ENCODE results near the gene CHRNA4.

Gene CHRNA4

DNA sequence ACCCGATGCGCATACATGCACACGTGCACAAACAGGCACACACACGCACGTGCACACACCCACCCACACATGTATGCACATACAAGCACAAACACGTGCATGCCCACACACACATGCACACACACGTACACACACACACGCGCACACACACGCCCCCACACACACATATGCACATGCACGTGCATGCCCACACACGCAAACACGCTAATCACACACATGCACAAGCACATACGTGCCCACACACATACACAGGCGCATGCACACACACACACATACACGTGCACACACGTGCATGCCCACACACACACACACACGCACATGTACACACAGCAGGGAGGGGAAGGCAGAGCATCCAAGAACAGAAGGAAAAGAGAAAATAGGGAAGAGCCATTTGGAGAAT lies 26.8 kb upstream of the CHRNA4 start:
- no peak for DNase-seq (ENCODE audit: low read depth)
- TF ChIP-seq, protein P1, sequence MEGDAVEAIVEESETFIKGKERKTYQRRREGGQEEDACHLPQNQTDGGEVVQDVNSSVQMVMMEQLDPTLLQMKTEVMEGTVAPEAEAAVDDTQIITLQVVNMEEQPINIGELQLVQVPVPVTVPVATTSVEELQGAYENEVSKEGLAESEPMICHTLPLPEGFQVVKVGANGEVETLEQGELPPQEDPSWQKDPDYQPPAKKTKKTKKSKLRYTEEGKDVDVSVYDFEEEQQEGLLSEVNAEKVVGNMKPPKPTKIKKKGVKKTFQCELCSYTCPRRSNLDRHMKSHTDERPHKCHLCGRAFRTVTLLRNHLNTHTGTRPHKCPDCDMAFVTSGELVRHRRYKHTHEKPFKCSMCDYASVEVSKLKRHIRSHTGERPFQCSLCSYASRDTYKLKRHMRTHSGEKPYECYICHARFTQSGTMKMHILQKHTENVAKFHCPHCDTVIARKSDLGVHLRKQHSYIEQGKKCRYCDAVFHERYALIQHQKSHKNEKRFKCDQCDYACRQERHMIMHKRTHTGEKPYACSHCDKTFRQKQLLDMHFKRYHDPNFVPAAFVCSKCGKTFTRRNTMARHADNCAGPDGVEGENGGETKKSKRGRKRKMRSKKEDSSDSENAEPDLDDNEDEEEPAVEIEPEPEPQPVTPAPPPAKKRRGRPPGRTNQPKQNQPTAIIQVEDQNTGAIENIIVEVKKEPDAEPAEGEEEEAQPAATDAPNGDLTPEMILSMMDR (IDR thresholded peaks at IDR 0.05; ENCODE audit: control insufficient read depth, extremely low read depth, insufficient read depth), result no peak
- no peak overlapping the region for H3K4me3 ChIP-seq (ENCODE audit: low read depth, low read length)

DNA sequence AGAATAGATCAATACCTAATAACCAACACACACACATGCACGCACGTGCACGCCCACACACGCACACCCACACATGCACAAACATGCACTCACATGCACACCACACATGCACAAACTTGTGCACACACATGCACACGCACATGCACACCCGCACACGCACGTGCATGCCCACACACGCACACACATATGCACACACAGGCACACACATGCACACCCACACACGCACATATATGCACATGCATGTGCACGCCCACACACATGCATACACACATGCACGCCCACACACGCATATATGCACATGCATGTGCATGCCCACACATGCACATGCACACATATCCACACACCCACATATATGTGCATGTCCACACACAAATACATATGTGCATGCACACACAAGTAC lies 26.2 kb upstream of the CHRNA4 start:
- no peak for DNase-seq (ENCODE audit: low read depth)
- H3K4me3 ChIP-seq (ENCODE audit: low read depth, low read length), result no peak overlapping the region
- TF ChIP-seq, protein P1 (IDR thresholded peaks at IDR 0.05; ENCODE audit: control insufficient read depth, extremely low read depth, insufficient read depth), result no peak

DNA sequence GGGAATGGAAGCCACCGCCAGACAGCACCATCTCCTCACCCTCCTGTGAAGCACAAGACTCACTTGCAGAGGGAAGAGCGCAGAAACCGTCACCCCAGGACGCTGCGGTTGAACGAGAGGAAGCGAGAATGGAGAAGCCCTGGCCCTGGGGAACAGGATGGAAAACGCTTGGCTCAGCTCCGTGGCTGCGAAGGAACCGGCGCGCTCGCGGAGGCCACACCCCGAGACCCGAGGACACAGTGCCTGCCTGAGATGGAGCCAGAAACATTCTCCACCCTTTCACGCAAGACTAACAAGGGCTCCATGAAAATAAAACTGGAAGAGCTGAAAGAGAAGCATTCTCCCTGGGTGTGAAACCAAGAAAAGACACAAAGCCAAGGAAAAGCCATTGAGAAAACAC lies 25.3 kb upstream of the CHRNA4 start:
- no peak for DNase-seq (ENCODE audit: low read depth)
- TF ChIP-seq, protein P1 (IDR thresholded peaks at IDR 0.05; ENCODE audit: control insufficient read depth, extremely low read depth, insufficient read depth), result no peak
- no peak overlapping the region for H3K4me3 ChIP-seq (ENCODE audit: low read depth, low read length)

DNA sequence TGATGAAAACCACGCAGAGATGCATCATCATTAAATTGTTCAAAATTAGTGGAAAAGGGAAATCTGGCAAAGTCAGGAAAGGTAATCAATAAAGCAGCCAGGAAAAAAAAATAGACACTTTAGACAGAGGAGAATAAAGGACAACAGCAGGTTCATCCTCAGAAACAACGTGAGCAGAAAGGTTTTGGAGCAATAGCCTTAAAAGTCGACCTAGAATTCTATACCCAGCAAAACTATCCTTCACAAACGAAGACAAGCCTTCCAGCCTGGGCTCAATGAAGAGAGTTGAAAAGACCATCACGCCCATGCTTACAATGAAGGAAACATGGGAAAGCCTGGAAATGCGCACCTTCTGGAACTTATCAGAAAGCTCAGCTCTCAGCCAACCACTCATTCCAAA lies 24.7 kb upstream of the CHRNA4 start:
- H3K4me3 ChIP-seq (ENCODE audit: low read depth, low read length), result no peak overlapping the region
- DNase-seq (ENCODE audit: low read depth), result no peak
- TF ChIP-seq, protein P1 (IDR thresholded peaks at IDR 0.05; ENCODE audit: control insufficient read depth, extremely low read depth, insufficient read depth), result no peak

DNA sequence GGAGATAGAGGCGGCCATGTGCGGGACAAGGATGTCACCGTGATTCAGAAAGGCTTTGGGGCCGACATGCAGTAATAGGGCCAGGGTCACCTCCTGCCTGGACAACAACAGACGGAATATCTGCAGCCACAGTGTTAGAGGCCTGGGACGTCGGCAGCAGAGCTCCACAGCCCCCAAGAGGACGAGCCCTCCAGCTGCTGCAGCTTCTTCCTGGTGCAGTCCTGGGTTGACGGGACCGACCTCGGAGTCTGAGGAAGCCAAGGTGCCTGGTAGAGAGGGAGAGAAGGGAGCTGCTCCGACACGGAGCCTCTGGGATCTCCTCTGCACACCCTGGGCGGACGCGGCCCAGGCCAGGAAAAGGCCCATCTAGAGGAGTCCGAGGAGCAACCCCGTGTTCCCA lies 23.2 kb upstream of the CHRNA4 start:
- TF ChIP-seq, protein P1 (IDR thresholded peaks at IDR 0.05; ENCODE audit: control insufficient read depth, extremely low read depth, insufficient read depth), result no peak
- H3K4me3 ChIP-seq (ENCODE audit: low read depth, low read length), result no peak overlapping the region
- DNase-seq (ENCODE audit: low read depth), result no peak

DNA sequence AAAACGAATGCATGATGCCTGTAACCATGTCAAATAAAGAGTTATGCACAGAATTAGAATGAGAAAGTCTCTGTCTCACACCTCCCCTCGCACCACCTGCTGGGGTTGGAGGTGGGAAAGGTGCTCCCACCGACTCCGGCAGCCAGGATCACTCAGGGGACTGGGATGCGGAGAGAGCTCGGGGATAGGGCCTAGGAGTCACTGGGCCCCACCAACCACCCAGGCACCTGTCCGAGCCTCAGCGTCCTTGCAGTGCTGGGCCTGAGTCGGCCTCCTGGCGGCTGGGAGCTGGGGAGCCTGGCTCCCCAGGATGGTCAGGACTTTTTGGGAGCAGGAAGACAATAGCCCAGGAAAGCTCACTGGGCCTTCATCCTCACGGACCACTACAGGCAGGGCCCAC lies 22.4 kb upstream of the CHRNA4 start:
- DNase-seq (ENCODE audit: low read depth), result no peak
- TF ChIP-seq, protein P1 (IDR thresholded peaks at IDR 0.05; ENCODE audit: control insufficient read depth, extremely low read depth, insufficient read depth), result no peak
- no peak overlapping the region for H3K4me3 ChIP-seq (ENCODE audit: low read depth, low read length)

DNA sequence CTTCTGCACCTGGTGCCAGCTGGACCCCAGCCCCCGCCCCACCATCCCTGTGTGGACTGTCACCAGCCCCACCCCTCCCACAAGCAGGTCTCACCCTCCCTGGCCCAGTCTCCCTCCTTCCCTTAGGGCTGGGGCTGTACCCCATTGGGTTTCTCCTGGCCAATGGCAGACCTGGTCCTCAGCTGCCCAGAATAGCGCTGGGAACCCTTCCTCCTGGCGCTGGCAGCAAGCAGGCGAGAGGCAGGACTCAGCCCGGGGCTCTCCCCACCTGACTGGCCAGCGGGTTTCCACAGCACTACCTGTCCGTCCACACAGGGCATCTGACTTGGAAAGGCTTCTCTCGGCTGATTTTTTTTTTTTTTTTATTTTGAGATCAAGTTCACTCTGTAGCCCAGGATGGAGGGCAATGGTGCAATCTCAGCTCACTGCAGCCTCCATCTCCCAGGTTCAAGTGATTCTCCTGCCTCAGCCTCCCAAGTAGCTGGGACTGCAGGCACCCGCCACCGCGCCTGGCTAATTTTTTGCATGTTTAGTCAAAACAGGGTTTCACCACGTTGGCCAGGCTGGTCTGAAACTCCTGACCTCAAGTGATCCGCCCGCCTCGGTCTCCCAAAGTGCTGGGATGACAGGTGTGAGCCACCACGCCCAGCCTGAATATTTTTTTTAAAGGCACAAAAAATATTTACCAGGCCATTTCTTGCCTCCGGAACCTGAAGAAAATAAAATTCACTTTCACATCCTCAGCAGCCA lies 21.6 kb upstream of the CHRNA4 start:
- no peak overlapping the region for H3K4me3 ChIP-seq (ENCODE audit: low read depth, low read length)
- DNase-seq (ENCODE audit: low read depth), result no peak
- TF ChIP-seq, protein P1 (IDR thresholded peaks at IDR 0.05; ENCODE audit: control insufficient read depth, extremely low read depth, insufficient read depth), result no peak

All from LNCaP clone FGC (cell line).